Activated CD8-positive, alpha-beta memory T cell treated with anti-CD3 and anti-CD28 coated beads for 1 hour (primary cell): Measurements from ENCODE around the gene CRYGN.
A peak's percentile ranks its signal among the peaks of the same experiment; 100 is the strongest.

ENCODE experiments used
- DNase-seq, 2 donors: peaks; one replicate each; pipeline ENCODE4 v3.0.0-alpha.2; 2020; ENCODE audit warnings: low read depth in 1 of 2; ENCODE audit errors: extremely low read depth in 1 of 2

CRYGN gene

DNA sequence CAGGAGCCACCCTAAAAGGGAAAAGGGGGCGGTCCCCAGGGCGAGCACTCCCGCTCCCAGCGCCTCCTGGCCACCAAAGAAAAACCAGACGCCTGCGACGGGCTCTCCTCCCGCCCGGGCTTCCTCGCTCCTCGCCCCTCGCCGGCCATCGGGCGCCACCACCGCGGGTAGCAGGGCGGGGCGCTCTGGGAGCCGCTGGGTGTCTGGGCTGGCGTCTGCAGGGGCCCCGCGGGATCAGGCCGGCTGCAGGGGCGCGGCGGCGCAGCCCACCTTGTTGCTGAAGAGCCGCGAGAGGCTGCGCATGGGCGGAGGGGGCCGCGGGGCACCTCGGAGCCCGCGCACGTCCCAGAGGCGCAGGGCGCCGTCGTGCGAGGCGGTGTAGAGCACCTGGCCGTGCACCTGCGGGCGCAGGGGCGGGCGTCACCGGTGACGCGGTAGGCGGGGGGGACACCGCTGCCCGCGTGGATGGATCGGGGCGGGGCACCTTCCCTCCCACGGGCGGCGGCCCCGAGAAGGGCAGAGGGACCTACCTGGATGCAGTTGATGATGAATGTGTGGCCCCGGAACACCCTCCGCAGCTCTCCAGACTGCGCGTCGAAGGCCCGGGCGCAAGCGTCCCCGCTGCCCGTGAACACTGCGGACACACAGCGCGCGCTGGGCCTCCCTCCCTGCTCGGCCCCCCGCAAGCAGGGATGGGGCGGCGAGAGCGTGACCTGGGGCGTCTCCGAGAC, 58.4 kb downstream of the CRYGN start:
- DNase-seq = peak; percentile 32 to 33

DNA sequence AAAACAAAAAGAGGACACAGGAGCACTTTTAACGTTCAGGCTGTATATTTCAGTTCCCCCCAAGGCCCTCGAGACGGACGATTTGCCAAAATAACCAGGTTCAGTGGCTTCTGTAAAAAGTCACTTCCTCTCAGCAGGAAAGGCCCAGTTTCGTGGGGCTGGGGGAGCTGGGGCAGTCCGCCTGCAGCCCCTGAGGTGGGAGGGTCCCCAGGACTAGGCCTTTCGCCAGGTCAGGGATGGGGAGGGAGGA, 58.9 kb downstream of the CRYGN start:
- no peak for DNase-seq

DNA sequence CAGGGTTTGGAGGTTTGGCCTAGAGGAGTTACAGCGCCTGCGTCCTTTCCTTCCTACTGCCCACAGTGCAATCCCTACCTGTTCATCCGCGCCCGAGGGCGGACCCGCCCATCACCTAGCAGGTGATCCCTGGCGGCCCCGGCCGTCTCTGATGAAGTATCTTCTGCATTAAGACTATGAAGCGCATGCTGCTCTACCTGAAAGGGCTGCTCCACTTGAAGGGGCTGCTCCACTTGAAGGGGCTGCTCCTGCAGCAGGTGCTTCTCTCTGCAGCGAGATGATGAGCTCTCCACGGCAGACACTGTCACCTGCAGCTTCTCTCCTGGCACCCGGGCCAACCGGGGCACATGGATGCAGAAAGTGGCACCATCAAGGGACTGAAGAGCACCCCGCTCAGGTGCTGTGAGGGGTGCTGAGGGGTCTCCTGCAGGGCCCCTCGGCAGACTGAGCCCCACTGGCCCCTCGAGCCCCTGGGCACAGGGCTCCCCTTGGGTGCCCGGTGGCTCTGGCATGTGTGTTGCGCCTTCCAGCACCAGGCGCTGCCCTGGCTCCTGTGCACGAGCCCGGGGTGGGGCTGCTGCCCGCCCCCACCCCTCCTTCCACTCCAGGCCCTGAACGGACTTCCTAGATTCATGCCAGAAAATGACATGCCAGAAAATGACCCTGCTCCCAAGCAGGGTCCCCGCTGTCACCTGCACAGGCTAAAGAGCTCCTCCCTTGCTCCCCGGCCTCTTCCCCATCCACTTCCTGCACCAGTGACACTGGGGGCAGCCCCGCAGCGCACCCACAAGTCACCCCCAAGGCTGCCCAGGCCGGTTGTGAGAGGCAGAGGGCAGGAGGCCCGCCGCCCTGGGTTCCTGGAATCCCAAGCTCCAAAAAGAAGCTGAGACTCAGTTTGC, 59.5 kb downstream of the CRYGN start:
- no peak for DNase-seq

DNA sequence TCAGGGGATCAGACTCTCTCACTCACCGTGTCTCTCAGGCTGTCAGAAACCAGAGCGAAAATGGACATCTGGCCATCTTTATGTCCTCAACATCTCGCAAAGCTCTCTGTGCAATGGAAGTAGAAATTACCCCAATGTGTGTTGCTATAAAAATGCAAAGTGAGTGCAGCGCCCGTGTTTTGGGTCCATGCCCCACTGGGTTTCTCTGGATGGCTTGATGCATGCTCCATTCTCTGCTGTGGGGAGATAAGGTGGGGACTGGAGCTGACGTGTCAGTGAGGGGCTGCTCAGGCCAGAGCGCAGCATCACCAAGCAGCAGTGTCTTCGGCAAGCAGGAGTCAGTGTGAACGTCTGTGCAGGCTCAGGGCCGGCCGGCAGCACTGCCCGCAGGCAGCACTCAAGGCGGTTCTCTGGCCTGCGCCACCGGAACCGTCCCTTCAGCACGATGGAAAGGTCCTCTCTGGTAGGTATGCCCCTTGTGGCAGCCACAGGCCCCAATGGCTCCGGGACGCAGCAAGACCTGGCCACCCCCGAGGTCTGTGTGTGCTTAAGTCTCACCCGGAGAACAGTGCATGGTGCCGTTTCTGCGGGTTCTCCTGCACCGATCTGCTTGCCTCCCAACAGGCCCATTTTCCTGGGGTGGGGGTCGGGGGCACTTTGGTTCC, 60.3 kb downstream of the CRYGN start:
- no peak for DNase-seq

DNA sequence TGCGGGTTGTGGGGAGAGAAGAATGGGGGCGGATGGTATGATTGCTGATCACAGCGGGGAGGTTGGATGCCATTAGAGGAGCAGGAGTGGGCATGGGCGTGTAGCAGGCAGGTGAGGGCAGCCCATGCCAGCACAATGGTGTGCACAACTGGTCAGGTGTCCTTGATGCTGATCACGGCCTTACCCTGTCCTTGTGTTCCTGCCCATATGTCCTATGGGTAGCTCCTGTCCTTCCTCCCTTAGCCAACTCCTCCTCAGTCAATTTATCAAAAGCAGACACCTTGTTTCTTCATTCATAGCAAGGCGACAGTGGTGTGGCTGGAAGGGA, 60.8 kb downstream of the CRYGN start:
- DNase-seq = no peak
